A673 (cell line): ENCODE results near the gene CXCL5. TPM values are rescaled to one million over a fixed set of nuclear protein-coding genes. Genes with fewer than 3 reads are reported as not detected.

Source experiments
- BruUV-seq: library from RNA; stranded (reverse); fragments of 400-500 nt; replicated peaks from 2 replicates; lab custom pipeline; 2021; lab: Mats Ljungman, UMichigan
- CTCF ChIA-PET: fragments of 300-600 bp; sonication (Branson Sonifier 250); formaldehyde crosslinking; loops from one replicate; lab custom pipeline; 2022; ENCODE audit warnings: antibody characterized with exemption; lab: Charles Lee
- POLR2A ChIA-PET: fragments of 300-600 bp; sonication (Branson Sonifier 250); formaldehyde crosslinking; loops from one replicate; lab custom pipeline; 2022; ENCODE audit warnings: antibody characterized with exemption; ENCODE audit not compliant: low non-redundant PET; lab: Charles Lee
- DNase-seq: peaks from one replicate; pipeline ENCODE4 v3.0.0-alpha.2; 2015; ENCODE audit warnings: low spot score
- H3K27ac ChIP-seq: fragments of 200-600 bp; sonication (generic); 2 replicates; pipeline ENCODE4 v1.5.1; 2016; ENCODE audit warnings: mixed run types, low read depth, mild to moderate bottlenecking, mixed read lengths, antibody characterized with exemption, low read length; ENCODE audit not compliant: poor library complexity, severe bottlenecking
- H3K27me3 ChIP-seq: fragments of 200-600 bp; sonication (generic); replicated peaks from 2 replicates; pipeline ENCODE4 v1.6.1; 2017; ENCODE audit warnings: mixed run types, low read depth, mild to moderate bottlenecking, mixed read lengths, antibody characterized with exemption, low read length; ENCODE audit not compliant: insufficient read depth, poor library complexity
- H3K36me3 ChIP-seq: fragments of 200-600 bp; sonication (generic); 2 replicates; pipeline ENCODE4 v1.6.1; 2016; ENCODE audit warnings: mixed run types, mild to moderate bottlenecking, mixed read lengths, antibody characterized with exemption, low read length; ENCODE audit not compliant: insufficient read depth, poor library complexity, severe bottlenecking
- H3K4me1 ChIP-seq: fragments of 200-600 bp; sonication (generic); 2 replicates; pipeline ENCODE4 v1.6.1; 2017; ENCODE audit warnings: mixed run types, mild to moderate bottlenecking, mixed read lengths, antibody characterized with exemption, low read length; ENCODE audit not compliant: insufficient read depth, poor library complexity, severe bottlenecking
- H3K4me3 ChIP-seq: fragments of 200-600 bp; sonication (generic); 2 replicates; pipeline ENCODE4 v1.5.1; 2016; ENCODE audit warnings: low read depth, mixed run types, mild to moderate bottlenecking, mixed read lengths, low read length; ENCODE audit not compliant: poor library complexity, severe bottlenecking
- H3K9me3 ChIP-seq: fragments of 200-600 bp; sonication (generic); 2 replicates; pipeline ENCODE4 v1.6.1; 2016; ENCODE audit warnings: mixed run types, low read depth, mild to moderate bottlenecking, mixed read lengths, antibody characterized with exemption, low read length; ENCODE audit not compliant: poor library complexity, severe bottlenecking
- CTCF ChIP-seq: fragments of 300-800, 200-600 bp; sonication (generic); conservative IDR thresholded peaks from 2 replicates; pipeline ENCODE4 v1.5.1; 2017; ENCODE audit warnings: low read depth, mild to moderate bottlenecking, antibody characterized with exemption, low read length, moderate library complexity, mixed read lengths
- EZH2 ChIP-seq: fragments of 200-600 bp; sonication (generic); IDR thresholded peaks from 2 replicates; pipeline ENCODE4 v1.6.1; 2017; ENCODE audit warnings: borderline replicate concordance, low read depth, mild to moderate bottlenecking, mixed read lengths, antibody characterized with exemption, low read length; ENCODE audit not compliant: poor library complexity, severe bottlenecking
- intact Hi-C: fragments of 100-400 bp; cut with micrococcal nuclease; formaldehyde crosslinking; loops from one replicate; pipeline ENCODE4 v1.10.0; 2022; ENCODE audit not compliant: unreplicated experiment
- total RNA-seq: library from RNA; stranded (reverse); gene quantifications from 2 replicates; pipeline ENCODE4 v1.2.3, GENCODE V29; 2021

Gene CXCL5
- total RNA-seq, 1 experiment from 2014 or later: not detected

DNA sequence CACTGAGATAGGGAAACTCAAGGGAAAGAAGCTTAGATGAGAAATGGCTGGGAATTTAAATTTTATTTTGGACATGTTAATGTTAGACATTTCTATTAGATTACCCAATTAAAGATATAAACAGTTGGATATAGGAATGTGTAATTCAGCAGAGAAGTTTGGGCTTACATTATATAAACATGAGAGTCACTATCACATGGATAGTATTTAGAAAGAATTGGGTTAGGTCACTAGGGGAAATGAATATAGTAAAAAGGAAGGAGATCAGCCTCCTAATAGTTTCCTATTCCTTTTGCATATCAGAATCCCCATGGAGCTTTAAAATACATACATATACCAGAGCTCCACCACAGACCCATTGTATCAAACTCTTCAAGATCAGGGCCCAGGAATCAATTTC is 19.6 kb upstream of the CXCL5 start:
- intact Hi-C loops: no loop called here
- no peaks in the 10 kb centered on the region for H3K4me1 ChIP-seq
- no peak overlapping the region for H3K27ac ChIP-seq
- no peak for DNase-seq
- H3K36me3 ChIP-seq: no peaks in the 10 kb centered on the region
- ChIA-PET POLR2A (no interaction called here), CTCF (no interaction called here)
- BruUV-seq: no TSS peak
- H3K27me3 ChIP-seq: no peaks in the 10 kb centered on the region
- H3K9me3 ChIP-seq: no peaks in the 10 kb centered on the region
- TF ChIP-seq EZH2 (no peak), CTCF (no peak)
- H3K4me3 ChIP-seq: no peak overlapping the region

GRCh38 chr4:74016068-74016467 is 17.6 kb upstream of the CXCL5 start:
- POLR2A ChIA-PET: no interaction called here
- no peaks in the 10 kb centered on the region for H3K4me1 ChIP-seq
- H3K4me3 ChIP-seq: no peak overlapping the region
- H3K9me3 ChIP-seq: no peaks in the 10 kb centered on the region
- no TSS peak for BruUV-seq
- H3K27ac ChIP-seq: no peak overlapping the region
- no peak for DNase-seq
- CTCF ChIA-PET: no interaction called here
- H3K36me3 ChIP-seq: no peaks in the 10 kb centered on the region
- TF ChIP-seq CTCF (no peak), EZH2 (no peak)
- intact Hi-C loops: no loop called here
- H3K27me3 ChIP-seq: no peaks in the 10 kb centered on the region

GRCh38 chr4:74015126-74015780 is 16.8 kb upstream of the CXCL5 start:
- BruUV-seq: no TSS peak
- H3K27ac ChIP-seq: no peak overlapping the region
- CTCF ChIA-PET: no interaction called here
- intact Hi-C loops: no loop called here
- H3K4me3 ChIP-seq: no peak overlapping the region
- H3K4me1 ChIP-seq: no peaks in the 10 kb centered on the region
- H3K9me3 ChIP-seq: no peaks in the 10 kb centered on the region
- POLR2A ChIA-PET: no interaction called here
- DNase-seq: no peak
- TF ChIP-seq CTCF (no peak), EZH2 (no peak)
- H3K27me3 ChIP-seq: no peaks in the 10 kb centered on the region
- no peaks in the 10 kb centered on the region for H3K36me3 ChIP-seq
